ENCODE data around the gene ZNF619. TPM values are rescaled to one million over a fixed set of nuclear protein-coding genes. Genes with fewer than 3 reads are reported as not detected.
A peak's percentile ranks its signal among the peaks of the same experiment; 100 is the strongest.

Gene ZNF619
- total RNA-seq, 1 experiment from 2014 or later = 8.3 TPM

GRCh38 chr3:40452057-40452456 is 24.9 kb upstream of the ZNF619 start:
- POLR2A ChIA-PET = interaction anchor here (0.6 to 4.1 kb wide), 20 partner anchors 9 to 1044 kb away, joined by 3 to 36 read pairs (median 6); partner anchors contain the start of genes CTNNB1, ZNF619, ZNF620 and ZNF621
- CTCF ChIA-PET = interaction anchor here (0.5 to 5.2 kb wide), 9 partner anchors 8 to 260 kb away, joined by 3 to 38 read pairs (median 4); partner anchors contain the start of gene ZNF620
- BruUV-seq (replicated peaks) = no TSS peak
- peak overlapping the region; percentile 90 for H3K4me3 Mint-ChIP-seq (ENCODE audit: unreplicated experiment)
- TF ChIP-seq CTCF (IDR thresholded peaks at IDR 0.05; ENCODE audit: unreplicated experiment) = no peak
- peaks cover 15% of the 10 kb centered on the region for H3K36me3 Mint-ChIP-seq (ENCODE audit: insufficient read depth, unreplicated experiment)
- H3K9me3 Mint-ChIP-seq (ENCODE audit: unreplicated experiment) = no peaks in the 10 kb centered on the region
- no peaks in the 10 kb centered on the region for H3K27me3 Mint-ChIP-seq (ENCODE audit: insufficient read depth, unreplicated experiment)
- peak overlapping the region; percentile 95 for H3K27ac Mint-ChIP-seq (ENCODE audit: low read depth, unreplicated experiment)
- H3K4me1 Mint-ChIP-seq (ENCODE audit: insufficient read depth, unreplicated experiment) = peaks cover 20% of the 10 kb centered on the region
- no peak for DNase-seq (ENCODE audit: unreplicated experiment)
- intact Hi-C loops (cut with micrococcal nuclease) = loop anchor here (2.0 kb wide), 2 partner anchors 53 to 73 kb away; partner anchors contain the start of gene ZNF621

GRCh38 chr3:40452562-40452875 is 24.4 kb upstream of the ZNF619 start:
- intact Hi-C loops (cut with micrococcal nuclease) = loop anchor here (2.0 kb wide), 2 partner anchors 52 to 72 kb away; partner anchors contain the start of gene ZNF621

GRCh38 chr3:40452876-40453730 is 23.8 kb upstream of the ZNF619 start:
- peaks cover 20% of the 10 kb centered on the region for H3K4me1 Mint-ChIP-seq (ENCODE audit: insufficient read depth, unreplicated experiment)
- no peaks in the 10 kb centered on the region for H3K27me3 Mint-ChIP-seq (ENCODE audit: insufficient read depth, unreplicated experiment)
- H3K4me3 Mint-ChIP-seq (ENCODE audit: unreplicated experiment) = peak overlapping the region; percentile 90
- ChIA-PET CTCF (interaction anchor here (0.6 to 5.2 kb wide), 12 partner anchors 9 to 261 kb away, joined by 3 to 38 read pairs (median 4); partner anchors contain the start of gene ZNF620), POLR2A (interaction anchor here (0.5 to 4.1 kb wide), 29 partner anchors 10 to 1666 kb away, joined by 3 to 36 read pairs (median 5); partner anchors contain the start of genes CTNNB1, ZNF619, ZNF620 and ZNF621)
- peak overlapping the region; percentile 95 for H3K27ac Mint-ChIP-seq (ENCODE audit: low read depth, unreplicated experiment)
- H3K9me3 Mint-ChIP-seq (ENCODE audit: unreplicated experiment) = no peaks in the 10 kb centered on the region
- peak; percentile 99 for DNase-seq (ENCODE audit: unreplicated experiment)
- no TSS peak for BruUV-seq (replicated peaks)
- intact Hi-C loops (cut with micrococcal nuclease) = loop anchor here (1.0 to 2.0 kb wide), 3 partner anchors 52 to 126 kb away; partner anchors contain the start of gene ZNF621
- H3K36me3 Mint-ChIP-seq (ENCODE audit: insufficient read depth, unreplicated experiment) = peaks cover 20% of the 10 kb centered on the region
- no peak for TF ChIP-seq CTCF (IDR thresholded peaks at IDR 0.05; ENCODE audit: unreplicated experiment)

More at GRCh38 chr3:40452562-40452875, 24.4 kb upstream of the ZNF619 start:
- no peak for TF ChIP-seq CTCF (IDR thresholded peaks at IDR 0.05; ENCODE audit: unreplicated experiment)
- BruUV-seq (replicated peaks) = TSS peak; percentile 20
- peak overlapping the region; percentile 90 for H3K4me3 Mint-ChIP-seq (ENCODE audit: unreplicated experiment)
- CTCF ChIA-PET = interaction anchor here (0.7 to 5.2 kb wide), 11 partner anchors 9 to 261 kb away, joined by 3 to 38 read pairs (median 3); partner anchors contain the start of gene ZNF620
- DNase-seq (ENCODE audit: unreplicated experiment) = no peak
- peaks cover 20% of the 10 kb centered on the region for H3K4me1 Mint-ChIP-seq (ENCODE audit: insufficient read depth, unreplicated experiment)
- H3K9me3 Mint-ChIP-seq (ENCODE audit: unreplicated experiment) = no peaks in the 10 kb centered on the region
- no peaks in the 10 kb centered on the region for H3K27me3 Mint-ChIP-seq (ENCODE audit: insufficient read depth, unreplicated experiment)
- POLR2A ChIA-PET = interaction anchor here (0.5 to 4.1 kb wide), 21 partner anchors 9 to 1045 kb away, joined by 3 to 36 read pairs (median 5); partner anchors contain the start of genes CTNNB1, ZNF620 and ZNF621
- H3K27ac Mint-ChIP-seq (ENCODE audit: low read depth, unreplicated experiment) = peak overlapping the region; percentile 95
- peaks cover 17% of the 10 kb centered on the region for H3K36me3 Mint-ChIP-seq (ENCODE audit: insufficient read depth, unreplicated experiment)

DNA sequence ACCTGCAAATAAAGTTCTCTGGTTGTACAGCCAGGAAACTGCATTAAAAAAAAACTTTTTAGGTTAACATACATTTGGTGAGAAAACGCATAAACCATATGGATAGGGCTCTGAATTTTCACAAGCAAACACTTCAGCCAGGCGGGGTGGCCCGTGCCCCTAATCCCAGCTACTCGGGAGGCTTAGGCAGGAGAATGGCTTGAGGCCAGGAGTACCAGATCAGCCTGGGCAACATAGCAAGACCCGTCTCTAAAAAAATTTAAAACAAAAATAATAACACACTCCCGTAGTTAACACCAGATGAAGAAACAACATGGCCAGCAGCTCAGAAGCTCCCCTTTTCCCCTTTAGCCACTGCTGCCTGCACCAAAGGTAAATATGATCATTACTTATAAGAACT is 23.0 kb upstream of the ZNF619 start:
- H3K9me3 Mint-ChIP-seq (ENCODE audit: unreplicated experiment) = no peaks in the 10 kb centered on the region
- TF ChIP-seq CTCF (IDR thresholded peaks at IDR 0.05; ENCODE audit: unreplicated experiment) = no peak
- H3K4me3 Mint-ChIP-seq (ENCODE audit: unreplicated experiment) = peak overlapping the region; percentile 90
- CTCF ChIA-PET = interaction anchor here (0.5 to 5.2 kb wide), 8 partner anchors 15 to 1439 kb away, joined by 3 to 38 read pairs (median 3); no protein-coding TSS in a partner anchor
- DNase-seq (ENCODE audit: unreplicated experiment) = no peak
- POLR2A ChIA-PET = interaction anchor here (0.5 to 4.1 kb wide), 22 partner anchors 9 to 1665 kb away, joined by 3 to 36 read pairs (median 5); partner anchors contain the start of genes ZNF619, ZNF620 and ZNF621
- H3K27me3 Mint-ChIP-seq (ENCODE audit: insufficient read depth, unreplicated experiment) = no peaks in the 10 kb centered on the region
- H3K27ac Mint-ChIP-seq (ENCODE audit: low read depth, unreplicated experiment) = peak overlapping the region; percentile 95
- peaks cover 29% of the 10 kb centered on the region for H3K36me3 Mint-ChIP-seq (ENCODE audit: insufficient read depth, unreplicated experiment)
- intact Hi-C loops (cut with micrococcal nuclease) = loop anchor here (1.0 to 2.0 kb wide), 3 partner anchors 51 to 127 kb away; partner anchors contain the start of gene ZNF621
- no TSS peak for BruUV-seq (replicated peaks)
- H3K4me1 Mint-ChIP-seq (ENCODE audit: insufficient read depth, unreplicated experiment) = peaks cover 20% of the 10 kb centered on the region
